ENCODE results near the gene STEEP1. TPM values are rescaled to one million over a fixed set of nuclear protein-coding genes. Genes with fewer than 3 reads are reported as not detected.
"Not testable (repeated sequence)": the region's sequence is repeated elsewhere in the genome, so short reads cannot be mapped to it uniquely, and the experiment has no call there.

Gene STEEP1
- total and polyA plus RNA-seq, 2 donors (not counting 3 experiments of a cell fraction or from before 2014, with no cell fraction given) = 12.1 to 23.1 TPM

- POLR2A ChIA-PET = no interaction called here
- Histone ChIP-seq H3K79me2 (ENCODE audit: control insufficient read depth, insufficient read depth, low read length) (no peaks in the 10 kb centered on the region), H4K20me1 (replicated peaks; ENCODE audit: control insufficient read depth, extremely low read depth, insufficient read depth, low read length) (no peaks in the 10 kb centered on the region), H2AFZ (ENCODE audit: low read depth, low read length) (no peak overlapping the region), H3K9me3 (replicated peaks; ENCODE audit: control insufficient read depth, insufficient read depth, low read length) (no peaks in the 10 kb centered on the region), H3K36me3 (ENCODE audit: control insufficient read depth in 2 of 2, extremely low read depth in 1 of 2, insufficient read depth in 2 of 2, low read length in 2 of 2) (no peaks in the 10 kb centered on the region), H3K27ac (ENCODE audit: insufficient read depth, low read depth, low read length) (no peak overlapping the region), H3K9me1 (replicated peaks; ENCODE audit: control insufficient read depth, extremely low read depth, insufficient read depth, low read length) (no peaks in the 10 kb centered on the region), H3K9ac (replicated peaks; ENCODE audit: extremely low read depth, insufficient read depth, low read length) (no peak overlapping the region), H3K4me2 (ENCODE audit: insufficient read depth, low read length) (no peak overlapping the region), H3K4me3 (replicated peaks in 1 of 3; ENCODE audit: insufficient read depth in 1 of 3, low read depth in 1 of 3, low read length in 3 of 3) (no peak overlapping the region), H3K27me3 (ENCODE audit: control insufficient read depth in 2 of 2, insufficient read depth in 2 of 2, low read length in 2 of 2) (peaks cover 0 to 2% of the 10 kb centered on the region in 2 experiments), H3K4me1 (ENCODE audit: control insufficient read depth, extremely low read depth, insufficient read depth, low read length) (no peaks in the 10 kb centered on the region)
- dilution Hi-C loops (cut with MboI; ENCODE audit: extremely low pct_ligation_motif_present, low sequenced_read_pairs) = no loop called here
- CTCF ChIA-PET = interaction anchor here (1.0 to 2.8 kb wide), 3 partner anchors 12 to 16 kb away, joined by 4 to 11 read pairs (median 4); no protein-coding TSS in a partner anchor
- no peak for DNase-seq (ENCODE audit: low read depth, low spot score)
- no TSS peak for BruUV-seq (replicated peaks)
- FAIRE-seq = no peak
- no peak for TF ChIP-seq POLR2AphosphoS5 (IDR thresholded peaks at IDR 0.05; ENCODE audit: insufficient read depth, low read depth, low read length)
- TF ChIP-seq MAX (IDR thresholded peaks at IDR 0.05; ENCODE audit: insufficient read depth, insufficient read length) = no peak
- no peak for TF ChIP-seq EZH2 (IDR thresholded peaks at IDR 0.05; ENCODE audit: borderline replicate concordance, low read depth, low read length, severe bottlenecking)
- TF ChIP-seq CTCF (IDR thresholded peaks at IDR 0.05; ENCODE audit: extremely low read depth in 1 of 2, insufficient read depth in 1 of 2, low read depth in 1 of 2, low read length in 2 of 2) = no peak
- TF ChIP-seq FOS (IDR thresholded peaks at IDR 0.05; ENCODE audit: borderline replicate concordance, insufficient read depth, low read length) = no peak
- no peak for TF ChIP-seq POLR2A (IDR thresholded peaks at IDR 0.05; ENCODE audit: low read depth, low read length)
- no peak for TF ChIP-seq GATA2 (IDR thresholded peaks at IDR 0.05; ENCODE audit: insufficient read depth, insufficient read length, low read depth, low read length)
- no peak for TF ChIP-seq JUN (IDR thresholded peaks at IDR 0.05; ENCODE audit: borderline replicate concordance, insufficient read depth, insufficient read length, low read depth)
- TF ChIP-seq MYC (IDR thresholded peaks at IDR 0.05; ENCODE audit: low read depth, low read length) = no peak
- intact Hi-C loops (cut with micrococcal nuclease) = no loop called here
Measured at GRCh38 chrX:119495734-119496726, 69.2 kb downstream of the STEEP1 start.

- H3K9me3 ChIP-seq (replicated peaks; ENCODE audit: control insufficient read depth, insufficient read depth, low read length); H3K79me2 ChIP-seq (ENCODE audit: control insufficient read depth, insufficient read depth, low read length); H3K4me3 ChIP-seq (replicated peaks in 1 of 3; ENCODE audit: insufficient read depth in 1 of 3, low read depth in 1 of 3, low read length in 3 of 3); intact Hi-C loops (cut with micrococcal nuclease); POLR2A ChIA-PET; H3K27me3 ChIP-seq (ENCODE audit: control insufficient read depth in 2 of 2, insufficient read depth in 2 of 2, low read length in 2 of 2); dilution Hi-C loops (cut with MboI; ENCODE audit: extremely low pct_ligation_motif_present, low sequenced_read_pairs); BruUV-seq (replicated peaks); H3K4me1 ChIP-seq (ENCODE audit: control insufficient read depth, extremely low read depth, insufficient read depth, low read length); H3K4me2 ChIP-seq (ENCODE audit: insufficient read depth, low read length); H2AFZ ChIP-seq (ENCODE audit: low read depth, low read length); H3K27ac ChIP-seq (ENCODE audit: insufficient read depth, low read depth, low read length); DNase-seq (ENCODE audit: low read depth, low spot score); H3K36me3 ChIP-seq (ENCODE audit: control insufficient read depth in 2 of 2, extremely low read depth in 1 of 2, insufficient read depth in 2 of 2, low read length in 2 of 2); H3K9ac ChIP-seq (replicated peaks; ENCODE audit: extremely low read depth, insufficient read depth, low read length); H3K9me1 ChIP-seq (replicated peaks; ENCODE audit: control insufficient read depth, extremely low read depth, insufficient read depth, low read length); H4K20me1 ChIP-seq (replicated peaks; ENCODE audit: control insufficient read depth, extremely low read depth, insufficient read depth, low read length): not testable (repeated sequence)
- FAIRE-seq = peak; percentile 31
- CTCF ChIA-PET = interaction anchor here (1.6 to 2.4 kb wide), 3 partner anchors 11 to 19 kb away, joined by 4 to 15 read pairs (median 10); no protein-coding TSS in a partner anchor
Measured at GRCh38 chrX:119493851-119494495, 71.2 kb downstream of the STEEP1 start.

Measured in endothelial cell of umbilical vein (primary cell).